HEK293T (cell line): ENCODE results near the gene CCDC68.
"Not testable (repeated sequence)": the region's sequence is repeated elsewhere in the genome, so short reads cannot be mapped to it uniquely, and the experiment has no call there.

ENCODE experiments used
- CTCF ChIA-PET: fragments of 350-600 bp; formaldehyde crosslinking; extraction: SDS; loops from one replicate; lab custom pipeline; 2021; ENCODE audit warnings: antibody characterized with exemption, inconsistent platforms; lab: Yijun Ruan, JAX
- POLR2A ChIA-PET: fragments of 350-600 bp; formaldehyde crosslinking; extraction: SDS; loops from one replicate; lab custom pipeline; 2020; ENCODE audit warnings: antibody characterized with exemption, inconsistent platforms; lab: Yijun Ruan, JAX
- DNase-seq: peaks from one replicate; pipeline ENCODE4 v3.0.0; 2012; ENCODE audit warnings: mixed read lengths; ENCODE audit errors: extremely low spot score
- ARNT ChIP-seq: fragments of 450-650 bp; IDR thresholded peaks from 2 replicates; pipeline ENCODE4 v1.6.1; 2017; ENCODE audit warnings: mild to moderate bottlenecking
- BHLHE40 ChIP-seq: fragments of 450-650 bp; IDR thresholded peaks from 2 replicates; pipeline ENCODE4 v1.6.1; 2016; ENCODE audit warnings: mild to moderate bottlenecking, moderate library complexity, borderline replicate concordance
- CTBP1 ChIP-seq: fragments of 450-650 bp; IDR thresholded peaks from 2 replicates; pipeline ENCODE4 v1.6.1; 2016; ENCODE audit warnings: borderline replicate concordance
- ELF4 ChIP-seq: fragments of 450-650 bp; IDR thresholded peaks from 2 replicates; pipeline ENCODE4 v1.6.1; 2017; ENCODE audit warnings: antibody characterized with exemption
- FOXA1 ChIP-seq: fragments of 450-650 bp; IDR thresholded peaks from 2 replicates; pipeline ENCODE4 v1.6.1; 2016; ENCODE audit warnings: mild to moderate bottlenecking
- FOXK2 ChIP-seq: fragments of 450-650 bp; IDR thresholded peaks from 2 replicates; pipeline ENCODE4 v1.6.1; 2016; ENCODE audit warnings: mild to moderate bottlenecking
- FOXM1 ChIP-seq: fragments of 450-650 bp; IDR thresholded peaks from 2 replicates; pipeline ENCODE4 v1.6.1; 2017; ENCODE audit warnings: mild to moderate bottlenecking, borderline replicate concordance
- HDGF ChIP-seq: fragments of 450-650 bp; IDR thresholded peaks from 2 replicates; pipeline ENCODE4 v1.6.1; 2017; ENCODE audit warnings: antibody characterized with exemption, borderline replicate concordance
- L3MBTL2 ChIP-seq: fragments of 450-650 bp; conservative IDR thresholded peaks from 2 replicates; pipeline ENCODE4 v1.6.1; 2016; ENCODE audit warnings: mild to moderate bottlenecking
- LEF1 ChIP-seq: fragments of 450-650 bp; IDR thresholded peaks from 2 replicates; pipeline ENCODE4 v1.6.1; 2017; ENCODE audit warnings: mild to moderate bottlenecking, borderline replicate concordance
- NFRKB ChIP-seq: fragments of 450-650 bp; IDR thresholded peaks from 2 replicates; pipeline ENCODE4 v1.6.1; 2016; ENCODE audit warnings: mild to moderate bottlenecking, moderate library complexity
- SP1 ChIP-seq: fragments of 450-650 bp; IDR thresholded peaks from 2 replicates; pipeline ENCODE4 v1.6.1; 2017
- SUZ12 ChIP-seq: fragments of 450-650 bp; IDR thresholded peaks from 2 replicates; pipeline ENCODE4 v1.6.1; 2016; ENCODE audit warnings: mild to moderate bottlenecking
- TARDBP ChIP-seq: fragments of 450-650 bp; IDR thresholded peaks from 2 replicates; pipeline ENCODE4 v1.6.1; 2016
- ZNF384 ChIP-seq: fragments of 450-650 bp; IDR thresholded peaks from 2 replicates; pipeline ENCODE4 v1.6.1; 2016
- TF ChIP-seq, protein P1 (sequence below): fragments of 450-650 bp; IDR thresholded peaks from 2 replicates; pipeline ENCODE4 v1.6.1; 2016

The CCDC68 gene

DNA sequence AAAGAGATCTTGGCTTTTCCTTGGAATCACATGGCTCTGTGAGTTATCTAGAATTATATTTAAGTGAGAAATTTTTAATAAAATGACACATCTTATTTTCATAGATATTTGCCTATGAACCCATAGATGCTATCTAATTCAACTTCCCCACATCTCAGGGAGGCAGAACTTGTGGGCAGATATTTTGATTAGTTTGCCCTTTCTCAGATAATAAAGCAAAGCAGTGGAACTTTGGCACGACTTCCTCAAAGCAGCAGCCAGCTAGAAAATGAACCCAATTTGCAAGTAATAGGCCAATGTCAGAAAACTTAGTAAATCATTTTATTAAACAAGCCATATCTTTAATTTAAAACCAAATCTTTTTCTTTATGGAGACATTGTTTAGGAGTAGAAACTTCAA is 98.3 kb downstream of the CCDC68 start:
- POLR2A ChIA-PET: no interaction called here
- no peak for TF ChIP-seq CTBP1
- no peak for TF ChIP-seq LEF1
- no peak for TF ChIP-seq ELF4
- no peak for TF ChIP-seq FOXK2
- no peak for TF ChIP-seq SP1
- TF ChIP-seq ARNT: no peak
- TF ChIP-seq TARDBP: no peak
- TF ChIP-seq, protein P1, sequence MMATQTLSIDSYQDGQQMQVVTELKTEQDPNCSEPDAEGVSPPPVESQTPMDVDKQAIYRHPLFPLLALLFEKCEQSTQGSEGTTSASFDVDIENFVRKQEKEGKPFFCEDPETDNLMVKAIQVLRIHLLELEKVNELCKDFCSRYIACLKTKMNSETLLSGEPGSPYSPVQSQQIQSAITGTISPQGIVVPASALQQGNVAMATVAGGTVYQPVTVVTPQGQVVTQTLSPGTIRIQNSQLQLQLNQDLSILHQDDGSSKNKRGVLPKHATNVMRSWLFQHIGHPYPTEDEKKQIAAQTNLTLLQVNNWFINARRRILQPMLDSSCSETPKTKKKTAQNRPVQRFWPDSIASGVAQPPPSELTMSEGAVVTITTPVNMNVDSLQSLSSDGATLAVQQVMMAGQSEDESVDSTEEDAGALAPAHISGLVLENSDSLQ: no peak
- no peak for TF ChIP-seq NFRKB
- TF ChIP-seq HDGF: no peak
- TF ChIP-seq ZNF384: no peak
- no peak for TF ChIP-seq FOXA1
- TF ChIP-seq SUZ12: no peak
- no peak for TF ChIP-seq FOXM1
- no peak for TF ChIP-seq L3MBTL2
- no peak for TF ChIP-seq BHLHE40
- CTCF ChIA-PET: no interaction called here
- no peak for DNase-seq

DNA sequence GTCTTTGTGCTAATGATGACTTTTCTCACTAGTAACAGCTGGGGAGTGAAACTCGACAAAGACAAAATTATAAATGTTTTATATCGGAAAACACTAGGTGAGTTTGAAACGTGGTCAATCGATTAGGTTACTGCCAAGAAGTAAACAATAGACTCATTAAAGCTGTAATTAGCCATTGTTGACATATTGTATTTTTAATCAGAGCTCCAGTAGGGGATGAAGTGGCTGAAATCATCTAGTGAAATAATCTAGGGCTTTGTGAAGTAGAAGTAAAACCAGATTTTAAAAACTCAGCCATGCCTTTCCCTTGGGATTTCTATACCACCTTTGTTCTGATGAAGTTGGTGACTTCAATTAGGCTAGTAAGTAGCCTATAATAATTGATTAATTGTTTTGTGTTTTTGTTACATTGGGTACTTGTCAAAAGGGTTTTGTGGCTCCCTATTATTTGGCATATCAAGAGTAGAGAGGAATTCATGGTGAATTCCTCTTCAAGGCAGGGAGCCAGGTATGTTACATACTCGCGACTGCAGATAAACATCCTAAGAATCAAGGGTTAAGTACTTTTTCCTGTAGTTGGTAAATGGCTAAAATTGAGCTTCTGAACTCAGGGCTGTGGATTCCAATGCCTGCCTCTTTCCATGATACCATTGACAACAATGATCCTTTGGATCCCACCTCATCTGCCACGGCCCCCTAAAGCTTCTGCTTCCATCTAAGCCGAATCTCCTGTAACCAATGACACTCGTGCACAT is 99.4 kb downstream of the CCDC68 start:
- ChIA-PET CTCF (no interaction called here), POLR2A (no interaction called here)
- no peak for DNase-seq
- no peak for TF ChIP-seq FOXA1
- no peak for TF ChIP-seq ZNF384
- TF ChIP-seq BHLHE40: no peak
- TF ChIP-seq, protein P1: no peak
- no peak for TF ChIP-seq NFRKB
- no peak for TF ChIP-seq FOXM1
- TF ChIP-seq ELF4: no peak
- no peak for TF ChIP-seq LEF1
- no peak for TF ChIP-seq TARDBP
- no peak for TF ChIP-seq HDGF
- TF ChIP-seq CTBP1: no peak

GRCh38 chr18:54857499-54857898 is 101.8 kb downstream of the CCDC68 start:
- TF ChIP-seq ZNF384 (no peak), HDGF (no peak), CTBP1 (no peak), ELF4 (no peak), SP1 (no peak)
- TF ChIP-seq, protein P1: no peak
- DNase-seq: no peak
- POLR2A ChIA-PET: no interaction called here
- CTCF ChIA-PET: interaction anchor here (0.5 kb wide), 1 partner anchor 253 kb away, joined by 3 read pairs; no protein-coding TSS in a partner anchor

GRCh38 chr18:54856105-54856646 is 103.1 kb downstream of the CCDC68 start:
- TF ChIP-seq NFRKB (no peak), BHLHE40 (no peak), HDGF (no peak)
- POLR2A ChIA-PET: no interaction called here
- DNase-seq: no peak
- CTCF ChIA-PET: no interaction called here

DNA sequence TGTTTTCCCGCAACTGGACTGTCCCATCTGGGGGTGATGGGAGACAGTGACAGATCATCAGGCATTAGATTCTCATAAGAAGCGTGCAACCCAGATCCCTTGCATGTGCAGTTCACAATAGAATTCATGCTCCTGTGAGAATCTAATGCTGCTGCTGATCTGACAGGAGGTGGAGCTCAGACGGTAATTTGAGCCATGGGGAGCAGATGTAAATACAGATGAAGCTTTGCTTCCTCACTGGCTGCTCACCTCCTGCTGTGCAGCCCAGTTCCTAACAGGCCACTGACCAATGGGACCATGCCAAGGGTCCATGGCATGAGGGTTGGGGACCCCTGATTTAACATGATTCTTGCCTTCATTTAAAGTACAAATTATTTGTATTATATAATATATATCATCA is 104.2 kb downstream of the CCDC68 start:
- CTCF ChIA-PET, DNase-seq: not testable (repeated sequence)
- POLR2A ChIA-PET: interaction anchor here (0.5 kb wide), 1 partner anchor 68 kb away, joined by 4 read pairs; no protein-coding TSS in a partner anchor

DNA sequence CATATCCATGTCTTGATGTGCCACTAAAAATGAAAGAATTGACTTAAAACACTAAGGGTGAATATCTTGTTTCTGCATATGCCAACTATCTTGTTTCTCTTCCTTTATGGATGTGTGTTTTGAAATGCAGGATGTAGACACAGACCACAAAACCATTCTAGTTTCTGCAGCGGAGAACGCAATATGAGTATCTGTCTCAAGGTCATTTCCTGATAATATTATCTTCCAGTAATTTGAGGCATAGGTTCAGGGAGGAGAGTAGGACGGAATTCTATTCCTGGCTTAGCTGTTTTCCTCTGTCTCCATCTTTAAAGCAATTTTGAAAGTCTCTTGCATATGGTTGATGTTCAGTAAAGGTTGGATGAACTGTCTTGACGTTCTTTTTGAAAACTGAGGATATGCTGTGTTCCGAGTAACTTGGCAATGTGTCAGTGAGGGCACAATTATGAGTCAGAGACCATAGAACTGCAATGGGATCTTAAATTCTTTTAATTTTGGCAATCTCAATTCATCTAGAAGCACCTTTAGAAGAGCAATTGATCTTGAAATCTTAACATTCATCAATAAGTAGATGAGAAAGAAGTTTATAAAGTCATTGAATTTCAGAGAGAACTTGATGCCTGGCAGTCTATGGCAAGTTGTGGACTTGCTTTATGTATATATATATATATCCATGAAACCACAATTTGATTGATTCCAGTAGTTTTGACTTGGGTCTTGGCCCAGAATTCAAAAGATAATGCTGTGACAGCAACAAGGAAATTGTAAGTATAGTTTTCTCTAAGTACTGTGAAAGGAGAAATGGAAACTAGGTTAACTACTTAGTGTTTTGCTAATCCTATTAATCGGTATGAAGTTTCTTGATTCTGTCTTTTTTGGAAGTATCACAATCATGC is 106.2 kb downstream of the CCDC68 start:
- ChIA-PET CTCF (interaction anchor here (0.6 kb wide), 1 partner anchor 422 kb away, joined by 3 read pairs; no protein-coding TSS in a partner anchor), POLR2A (no interaction called here)
- DNase-seq: no peak
- TF ChIP-seq SP1 (no peak), LEF1 (no peak), BHLHE40 (no peak), FOXA1 (no peak), NFRKB (no peak), ZNF384 (no peak), TARDBP (no peak), FOXK2 (no peak), L3MBTL2 (no peak), SUZ12 (no peak), HDGF (no peak), ELF4 (no peak), CTBP1 (no peak), FOXM1 (no peak), ARNT (no peak)
- TF ChIP-seq, protein P1: no peak
